Stomach (tissue), 9 donors: ENCODE results near the gene KIF13A. TPM values are rescaled to one million over a fixed set of nuclear protein-coding genes. Genes with fewer than 3 reads are reported as not detected.

Experiments
- DNase-seq, 2 donors: peaks; one replicate each; pipeline versions ENCODE4 v3.0.0 to v3.0.0-alpha.2; 2013 to 2019
- H3K27ac ChIP-seq, 5 donors: fragments of 200-600 bp in 4 of 5; sonication (generic) in 4 of 5; one replicate each; pipeline ENCODE4 v1.5.1; 2013 to 2019; ENCODE audit warnings: mild to moderate bottlenecking in 1 of 5, moderate library complexity in 1 of 5
- H3K27me3 ChIP-seq, 3 donors: fragments of 200-600 bp; sonication (generic); one replicate each; pipeline ENCODE4 v1.5.1; 2017 to 2019; ENCODE audit warnings: mixed run types in 1 of 3
- H3K36me3 ChIP-seq, 4 donors: fragments of 200-600 bp; sonication (generic); 1 replicate in 3 of 4; 2 replicates in 1 of 4; pipeline ENCODE4 v1.5.1; 2016 to 2019
- H3K4me1 ChIP-seq, 4 donors: fragments of 200-600 bp; sonication (generic); one replicate each; pipeline ENCODE4 v1.5.1; 2016 to 2019
- H3K4me3 ChIP-seq, 4 donors: fragments of 200-600 bp; sonication (generic) in 3 of 4; one replicate each; pipeline ENCODE4 v1.5.1; 2016 to 2019; ENCODE audit warnings: mild to moderate bottlenecking in 1 of 4
- H3K9me3 ChIP-seq, 4 donors: fragments of 200-600 bp; sonication (generic); one replicate each; pipeline ENCODE4 v1.5.1; 2016 to 2019
- EP300 ChIP-seq: sonication (generic); formaldehyde crosslinking; IDR thresholded peaks from one replicate; pipeline ENCODE4 v1.6.1; 2017; ENCODE audit warnings: antibody characterized with exemption
- POLR2A ChIP-seq, 4 donors: fragments of 450-650 bp; IDR thresholded peaks; one replicate each; pipeline ENCODE4 v1.6.1; 2016; ENCODE audit warnings: antibody characterized with exemption in 4 of 4, control low read depth in 2 of 4, mild to moderate bottlenecking in 1 of 4, moderate library complexity in 1 of 4
- POLR2AphosphoS5 ChIP-seq, 3 donors: sonication (generic); formaldehyde crosslinking; IDR thresholded peaks; one replicate each; pipeline ENCODE4 v1.6.1; 2016; ENCODE audit warnings: antibody characterized with exemption in 3 of 3
- WGBS, 5 donors: extraction: QIAGEN DNeasy Blood & Tissue Kit in 3 of 5; methylation state at CpG; one replicate each; pipeline versions ENCODE4 v1.1.5 to v1.1.7; 2013 to 2018; 5-methylcytosine and 5-hydroxymethylcytosine counted together
- intact Hi-C: fragments of 100-400 bp; cut with DNase I; formaldehyde crosslinking; loops from one replicate; pipeline ENCODE4 v1.15.1; 2023; ENCODE audit warnings: low total_unique reads
- polyA plus RNA-seq, 3 donors: library from polyadenylated mRNA; stranded (reverse); fragments of 200-250 nt; gene quantifications; one replicate each; pipeline ENCODE4 v1.2.3, GENCODE V29; 2013
- total RNA-seq, 5 donors: library from RNA; depleted of rRNA; stranded (reverse); fragments of >200 nt; gene quantifications; one replicate each; pipeline versions ENCODE4 v1.1.0 to v1.2.3, GENCODE V29; 2014 to 2016
- TF ChIP-seq, protein P1 (sequence below), 7 experiments: fragments of 450-650 bp in 4 of 7; fragments of 200-600 bp in 3 of 7; sonication (generic) in 3 of 7; IDR thresholded peaks; one replicate each; pipeline ENCODE4 v1.5.1; 2016 to 2019; ENCODE audit warnings: antibody characterized with exemption in 7 of 7, control low read depth in 2 of 7, mild to moderate bottlenecking in 1 of 7
- donor health status: healthy with polysubstance abuse.
- donor health status: Bipolar disorder and iron deficiency.
- donor health status: healthy.

Gene KIF13A
- total and polyA plus RNA-seq, 8 donors = 9.2 to 60.6 (median 23.6) TPM

DNA sequence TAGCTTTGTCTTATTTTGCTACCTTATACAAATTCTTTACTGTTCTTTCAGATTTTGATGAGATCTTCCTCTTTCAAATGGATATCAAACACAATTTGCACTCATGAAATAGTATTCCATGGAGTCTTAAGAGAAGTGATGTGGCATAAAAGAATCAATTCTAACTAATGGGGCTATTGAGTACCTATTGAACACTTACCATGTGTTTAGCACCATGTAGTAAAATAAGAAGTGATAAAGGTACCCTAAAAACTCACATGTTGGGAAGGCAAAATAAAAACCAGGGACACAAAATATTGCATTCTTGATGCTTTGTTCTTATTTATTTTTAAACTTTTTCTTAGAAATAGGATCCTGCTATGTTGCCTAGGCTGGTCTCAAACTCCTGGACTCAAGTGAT is 56.2 kb downstream of the KIF13A start:
- H3K36me3 ChIP-seq = no peaks in the 10 kb centered on the region
- H3K9me3 ChIP-seq = no peaks in the 10 kb centered on the region
- intact Hi-C loops = no loop called here
- TF ChIP-seq POLR2A (IDR thresholded peaks at IDR 0.05) (no peak), EP300 (no peak), POLR2AphosphoS5 (IDR thresholded peaks at IDR 0.05) (no peak)
- TF ChIP-seq, protein P1, sequence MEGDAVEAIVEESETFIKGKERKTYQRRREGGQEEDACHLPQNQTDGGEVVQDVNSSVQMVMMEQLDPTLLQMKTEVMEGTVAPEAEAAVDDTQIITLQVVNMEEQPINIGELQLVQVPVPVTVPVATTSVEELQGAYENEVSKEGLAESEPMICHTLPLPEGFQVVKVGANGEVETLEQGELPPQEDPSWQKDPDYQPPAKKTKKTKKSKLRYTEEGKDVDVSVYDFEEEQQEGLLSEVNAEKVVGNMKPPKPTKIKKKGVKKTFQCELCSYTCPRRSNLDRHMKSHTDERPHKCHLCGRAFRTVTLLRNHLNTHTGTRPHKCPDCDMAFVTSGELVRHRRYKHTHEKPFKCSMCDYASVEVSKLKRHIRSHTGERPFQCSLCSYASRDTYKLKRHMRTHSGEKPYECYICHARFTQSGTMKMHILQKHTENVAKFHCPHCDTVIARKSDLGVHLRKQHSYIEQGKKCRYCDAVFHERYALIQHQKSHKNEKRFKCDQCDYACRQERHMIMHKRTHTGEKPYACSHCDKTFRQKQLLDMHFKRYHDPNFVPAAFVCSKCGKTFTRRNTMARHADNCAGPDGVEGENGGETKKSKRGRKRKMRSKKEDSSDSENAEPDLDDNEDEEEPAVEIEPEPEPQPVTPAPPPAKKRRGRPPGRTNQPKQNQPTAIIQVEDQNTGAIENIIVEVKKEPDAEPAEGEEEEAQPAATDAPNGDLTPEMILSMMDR (IDR thresholded peaks at IDR 0.05) = no peak
- DNase-seq = no peak
- H3K4me3 ChIP-seq = no peak overlapping the region
- H3K27me3 ChIP-seq = no peaks in the 10 kb centered on the region
- H3K4me1 ChIP-seq = peaks cover 19 to 87% (median 60%) of the 10 kb centered on the region in 4 donors
- H3K27ac ChIP-seq = peak overlapping the region in 3 of 5 donors; percentile 62 to 79 (median 65)

DNA sequence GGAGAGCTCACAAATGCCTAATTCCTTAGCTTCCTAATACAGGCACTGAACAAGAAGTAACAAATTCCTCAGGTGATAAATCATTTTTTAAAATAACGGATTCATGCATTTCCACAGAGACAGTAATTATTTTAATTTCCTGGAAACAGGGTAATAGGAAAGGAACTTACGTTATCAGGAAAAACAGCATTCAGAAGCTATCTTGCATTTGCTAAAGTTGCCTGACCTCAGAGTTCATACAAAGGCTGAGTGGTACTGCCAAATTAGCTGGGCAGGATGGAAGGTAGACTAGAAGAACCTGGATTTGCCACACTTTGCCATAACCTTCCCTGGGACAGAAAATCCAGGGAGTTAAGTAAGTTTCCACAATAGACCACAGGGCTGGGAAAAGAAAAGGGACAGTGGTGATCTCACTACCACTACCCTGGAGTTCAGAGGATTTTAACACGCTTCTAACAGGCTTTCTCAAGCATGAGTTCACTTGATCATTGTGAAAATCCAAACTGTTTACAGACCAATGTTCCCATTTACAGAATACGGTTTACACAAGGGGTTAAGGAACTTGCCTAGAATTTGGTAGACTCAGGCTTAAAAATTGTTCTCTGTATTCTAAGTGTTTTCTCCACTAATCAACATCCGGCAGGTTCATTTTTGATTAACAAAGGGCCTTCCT is 57.0 kb downstream of the KIF13A start:
- Histone ChIP-seq H3K36me3 (no peaks in the 10 kb centered on the region), H3K4me3 (no peak overlapping the region), H3K27ac (peak overlapping the region in 4 of 5 donors; percentile 45 to 79 (median 64)), H3K9me3 (no peaks in the 10 kb centered on the region), H3K4me1 (peaks cover 19 to 87% (median 61%) of the 10 kb centered on the region in 4 donors), H3K27me3 (no peaks in the 10 kb centered on the region)
- intact Hi-C loops = no loop called here
- 39 to 53% (median 39%) methylated on average over 5 of the region's 5 CpGs for WGBS, 5 donors
- DNase-seq = peak in 1 of 2 donors; percentile 48
- TF ChIP-seq EP300 (no peak), POLR2AphosphoS5 (IDR thresholded peaks at IDR 0.05) (no peak), POLR2A (IDR thresholded peaks at IDR 0.05) (no peak)
- TF ChIP-seq, protein P1 (IDR thresholded peaks at IDR 0.05) = no peak

DNA sequence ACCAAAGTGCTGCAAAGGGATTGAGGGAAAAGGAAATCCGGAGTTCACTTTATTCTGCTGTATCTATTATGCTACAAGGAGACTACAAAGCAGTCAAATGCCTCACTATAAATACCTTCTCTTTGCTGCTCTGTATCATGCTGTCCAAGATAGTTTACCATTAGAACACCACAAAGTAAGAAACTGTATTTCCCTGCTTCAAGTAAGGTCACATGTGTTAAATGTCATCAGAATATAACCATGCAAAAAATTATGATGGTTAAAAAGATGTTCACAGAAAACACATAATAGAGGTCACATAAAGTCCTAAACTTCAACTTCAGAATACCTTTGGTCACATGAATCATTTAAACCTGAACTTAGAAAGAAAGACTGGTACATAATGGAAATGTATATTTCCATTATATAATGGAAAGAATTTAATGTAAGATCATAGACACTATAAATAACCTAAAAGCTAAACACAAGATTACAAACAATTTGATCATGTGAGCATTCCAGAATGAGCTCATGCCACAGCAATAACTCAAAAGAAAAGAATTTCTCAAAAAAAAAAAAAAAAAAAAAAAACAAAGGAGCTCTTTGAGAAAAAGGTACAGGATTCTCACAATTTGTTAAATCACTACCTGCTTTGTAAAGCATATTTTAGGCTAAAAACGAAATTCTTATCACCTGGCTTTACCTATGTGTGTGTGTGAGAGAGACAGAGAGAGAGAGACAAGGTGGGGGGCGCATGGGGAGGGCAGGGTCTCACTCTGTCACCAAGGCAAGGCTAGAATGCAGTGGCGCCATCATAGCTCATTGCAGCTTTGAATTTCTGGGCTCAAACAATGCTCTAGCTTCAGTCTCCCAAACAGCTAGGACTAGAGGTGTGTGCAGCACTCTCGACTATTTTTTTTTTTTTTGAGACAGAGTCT is 58.7 kb downstream of the KIF13A start:
- Histone ChIP-seq H3K4me3 (no peak overlapping the region), H3K36me3 (no peaks in the 10 kb centered on the region), H3K27ac (peak overlapping the region in 4 of 5 donors; percentile 48 to 79 (median 64)), H3K27me3 (no peaks in the 10 kb centered on the region), H3K9me3 (no peaks in the 10 kb centered on the region), H3K4me1 (peaks cover 19 to 82% (median 55%) of the 10 kb centered on the region in 4 donors)
- TF ChIP-seq, protein P1 (IDR thresholded peaks at IDR 0.05) = no peak
- no peak for TF ChIP-seq POLR2A (IDR thresholded peaks at IDR 0.05)
- no peak for TF ChIP-seq POLR2AphosphoS5 (IDR thresholded peaks at IDR 0.05)
- TF ChIP-seq EP300 = no peak
- peak in 1 of 2 donors; percentile 42 for DNase-seq
- intact Hi-C loops = no loop called here
- WGBS, 5 donors = 71 to 81% (median 78%) methylated on average over 5 of the region's 5 CpGs

DNA sequence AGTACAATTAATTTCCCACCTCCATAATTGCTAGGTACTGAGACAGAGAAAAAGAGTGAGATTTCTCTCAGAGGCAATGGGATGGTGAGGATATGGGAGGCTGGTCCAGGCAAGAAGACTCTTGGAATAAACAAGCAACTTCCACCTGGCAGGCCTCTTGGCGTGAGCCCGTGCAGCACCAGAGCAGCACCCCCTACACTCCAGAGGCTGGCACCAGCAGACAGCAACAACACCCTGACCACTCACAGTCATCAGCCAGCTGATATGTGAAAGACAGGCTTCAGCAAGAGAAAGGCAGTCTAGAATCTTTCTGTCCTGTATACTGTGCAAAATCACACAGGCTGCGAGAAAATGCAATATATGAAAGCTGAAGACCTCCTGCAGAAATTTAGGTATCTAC is 59.7 kb downstream of the KIF13A start:
- peaks cover 14 to 80% (median 52%) of the 10 kb centered on the region in 4 donors for H3K4me1 ChIP-seq
- H3K4me3 ChIP-seq = no peak overlapping the region
- whole genome bisulfite sequencing, 5 donors = 48 to 74% (median 64%) methylated on average over 3 of the region's 3 CpGs
- TF ChIP-seq, protein P1 (IDR thresholded peaks at IDR 0.05) = no peak
- TF ChIP-seq POLR2A (IDR thresholded peaks at IDR 0.05) (no peak), POLR2AphosphoS5 (IDR thresholded peaks at IDR 0.05) (no peak), EP300 (no peak)
- intact Hi-C loops = no loop called here
- no peaks in the 10 kb centered on the region for H3K36me3 ChIP-seq
- DNase-seq = no peak
- H3K27ac ChIP-seq = no peak overlapping the region
- no peaks in the 10 kb centered on the region for H3K27me3 ChIP-seq
- no peaks in the 10 kb centered on the region for H3K9me3 ChIP-seq
